Fibroblast of skin of right quadriceps (primary cell): ENCODE data around the gene CENPA.

Experiments
- DNase-seq: peaks from one replicate; pipeline ENCODE4 v3.0.0-alpha.2; 2013

CENPA gene

DNA sequence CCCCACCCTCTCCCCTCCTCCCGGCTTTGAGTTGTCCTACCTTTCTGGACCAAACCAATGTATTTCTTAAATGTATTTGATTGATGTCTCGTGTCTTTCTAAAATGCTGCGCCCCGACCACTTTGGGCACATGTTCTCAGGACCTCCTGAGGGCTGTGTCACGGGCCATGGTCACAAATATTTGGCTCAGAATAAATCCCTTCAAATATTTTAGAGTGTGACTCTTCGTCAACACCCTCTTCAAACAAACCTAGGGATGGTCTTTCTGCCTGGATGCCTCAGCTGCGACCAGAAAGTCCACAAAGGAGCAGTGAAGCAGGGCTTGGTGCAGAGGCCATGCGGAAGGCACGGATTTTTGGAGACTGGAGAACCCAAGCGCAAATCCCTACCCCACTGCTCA, 22.8 kb upstream of the CENPA start:
- DNase-seq, result no peak

DNA sequence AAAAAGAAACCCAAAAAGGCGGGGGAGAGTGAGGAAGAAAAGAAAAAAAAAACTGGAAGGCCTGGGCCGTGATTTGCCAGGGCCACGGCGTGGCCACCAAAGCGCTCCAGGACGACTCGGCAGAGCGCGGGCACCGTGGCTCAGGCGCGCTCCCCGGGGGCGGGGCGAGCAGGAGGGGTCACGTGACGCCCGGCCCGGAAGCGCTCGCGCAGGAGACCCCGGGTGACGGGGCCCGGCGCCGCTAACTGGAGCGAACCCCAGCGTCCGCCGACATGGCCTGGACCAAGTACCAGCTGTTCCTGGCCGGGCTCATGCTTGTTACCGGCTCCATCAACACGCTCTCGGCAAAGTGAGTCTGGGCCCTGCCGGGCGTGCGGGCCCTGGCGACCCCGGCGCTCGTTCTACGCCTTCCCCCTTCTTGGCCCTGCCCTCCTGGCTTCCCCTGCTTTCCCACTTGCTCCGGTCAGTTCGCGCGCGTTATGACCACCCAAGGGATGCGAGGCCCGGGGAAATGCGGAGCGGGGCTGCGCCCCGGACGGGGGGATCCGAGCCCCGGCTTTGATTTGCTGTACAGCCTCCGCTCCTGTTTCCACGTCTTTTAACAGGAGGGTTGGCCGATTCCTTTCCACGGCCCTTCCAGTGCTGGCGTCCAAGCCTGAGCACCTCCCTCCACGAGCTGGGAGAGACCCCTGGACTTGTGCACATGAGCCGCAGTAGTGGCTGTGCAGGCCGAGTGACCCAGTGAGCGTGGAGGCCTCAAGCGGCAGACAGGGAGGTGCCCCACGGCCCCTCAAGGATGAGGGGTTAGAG, 21.6 kb upstream of the CENPA start, which contains the start of gene SLC35F6:
Gene SLC35F6, plus strand, starts transcription at position 207 of the 810 bp plus-strand sequence. Its CDS starts 66 bp downstream, at position 273.
- DNase-seq, result peak; percentile 81

GRCh38 chr2:26764906-26765305, 20.9 kb upstream of the CENPA start:
- DNase-seq, result no peak

- no peak for DNase-seq
These were observed 20.2 kb upstream of the CENPA start for GRCh38 chr2:26765475-26766200.

- DNase-seq, result no peak
These were observed 18.7 kb upstream of the CENPA start for GRCh38 chr2:26767129-26767528.

DNA sequence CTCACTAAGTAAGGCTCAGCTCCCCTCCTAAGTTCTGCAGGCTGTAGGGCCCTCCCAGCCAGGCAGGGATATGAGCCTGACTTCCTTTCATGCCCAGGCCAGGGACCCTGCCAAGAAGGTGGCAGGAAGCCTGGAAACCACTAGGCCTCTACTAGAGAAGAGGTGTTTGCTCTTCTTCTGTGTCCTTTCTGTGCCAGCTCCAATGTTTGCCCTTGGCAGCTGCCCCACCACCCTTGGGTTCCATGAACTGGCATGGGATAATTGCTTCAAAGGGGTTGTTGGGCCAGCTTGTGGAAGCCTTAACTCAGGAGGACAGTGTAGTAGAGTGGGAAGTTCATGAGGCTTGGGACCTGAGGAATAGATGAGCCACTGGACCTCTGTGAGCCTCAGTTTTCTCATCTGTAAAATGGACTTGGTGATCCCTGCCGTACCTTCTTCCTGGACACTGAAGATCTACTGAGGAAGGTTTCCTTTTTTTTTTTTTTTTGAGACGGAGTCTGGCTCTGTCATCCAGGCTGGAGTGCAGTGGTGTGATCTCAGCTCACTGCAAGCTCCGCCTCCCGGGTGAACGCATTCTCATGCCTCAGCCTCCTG, 17.9 kb upstream of the CENPA start:
- DNase-seq, result no peak

- no peak for DNase-seq
These were observed 17.1 kb upstream of the CENPA start for GRCh38 chr2:26768759-26769088.

GRCh38 chr2:26769089-26769761, 16.6 kb upstream of the CENPA start:
- no peak for DNase-seq

DNA sequence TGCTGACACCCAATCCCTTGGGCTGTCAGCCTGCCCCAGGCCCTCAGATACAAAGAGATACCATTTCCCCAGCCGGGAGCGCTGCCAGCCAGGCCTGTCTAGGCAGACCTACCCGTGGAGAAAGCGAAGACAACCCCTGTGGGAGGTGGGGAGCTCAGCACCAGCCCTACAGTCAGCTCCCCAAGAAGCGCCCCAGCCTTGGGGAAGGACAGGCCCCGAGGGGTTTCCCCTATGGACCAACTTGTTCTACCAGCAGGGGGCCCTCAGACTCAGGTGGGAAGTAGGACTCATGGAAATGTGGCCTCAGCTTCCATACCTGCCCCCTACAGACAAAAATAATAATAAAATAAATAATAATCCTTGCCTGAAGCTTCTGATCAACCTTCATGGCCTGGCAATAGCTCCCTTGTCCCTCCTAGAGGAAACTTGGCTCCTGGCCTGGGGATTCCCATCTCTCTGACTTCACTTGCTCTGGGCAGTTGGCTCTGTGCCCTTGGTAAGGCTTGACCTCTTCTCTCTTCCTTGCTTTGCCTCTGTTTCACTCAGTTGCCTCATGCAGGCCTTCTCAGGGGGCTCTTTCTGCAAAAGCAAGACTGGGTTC, 14.8 kb upstream of the CENPA start:
- peak; percentile 66 for DNase-seq

DNA sequence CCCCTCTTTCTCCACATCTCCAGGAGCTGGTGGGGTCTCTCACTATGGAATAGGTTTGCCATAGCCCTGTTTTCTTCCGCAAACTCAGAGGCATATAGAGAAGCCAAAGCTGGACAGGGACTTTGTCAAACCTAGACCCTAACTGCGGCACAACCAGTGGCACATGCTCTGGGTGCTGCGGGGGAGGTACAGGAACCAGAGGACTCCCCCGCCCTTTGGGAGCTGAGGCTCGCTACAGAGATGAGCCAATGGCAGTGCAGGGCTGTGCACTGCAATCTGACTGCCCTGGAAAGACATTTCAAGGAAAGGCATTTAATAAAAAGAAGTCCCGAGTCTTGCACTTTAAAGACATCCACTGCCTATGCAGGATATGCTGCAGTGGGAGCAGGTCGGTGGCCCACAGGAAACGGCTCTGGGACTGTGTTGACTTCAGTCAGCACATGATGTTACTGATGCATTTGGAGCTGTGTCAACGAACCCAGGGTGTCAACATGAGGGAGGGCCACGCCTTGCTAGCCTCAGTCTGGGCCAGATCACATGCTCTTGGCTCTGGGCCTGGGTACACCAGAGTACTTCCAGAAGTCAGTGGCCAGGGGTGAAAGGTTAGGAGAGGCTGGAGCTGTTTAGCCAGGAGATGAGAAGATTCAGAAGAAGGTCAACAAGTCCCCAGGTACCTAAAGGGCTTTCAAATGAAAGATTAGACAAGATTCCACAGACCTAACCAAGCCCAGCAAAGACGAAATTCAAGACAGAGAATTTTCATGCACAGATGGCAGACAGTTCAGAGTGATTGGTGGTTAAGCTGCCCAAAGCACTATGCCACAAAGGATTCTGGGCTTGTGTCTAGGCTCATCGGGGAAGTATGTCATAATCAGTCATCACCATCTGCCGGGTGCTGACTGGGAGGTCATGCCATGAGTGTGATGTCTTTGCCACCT, 13.5 kb upstream of the CENPA start:
- no peak for DNase-seq

DNA sequence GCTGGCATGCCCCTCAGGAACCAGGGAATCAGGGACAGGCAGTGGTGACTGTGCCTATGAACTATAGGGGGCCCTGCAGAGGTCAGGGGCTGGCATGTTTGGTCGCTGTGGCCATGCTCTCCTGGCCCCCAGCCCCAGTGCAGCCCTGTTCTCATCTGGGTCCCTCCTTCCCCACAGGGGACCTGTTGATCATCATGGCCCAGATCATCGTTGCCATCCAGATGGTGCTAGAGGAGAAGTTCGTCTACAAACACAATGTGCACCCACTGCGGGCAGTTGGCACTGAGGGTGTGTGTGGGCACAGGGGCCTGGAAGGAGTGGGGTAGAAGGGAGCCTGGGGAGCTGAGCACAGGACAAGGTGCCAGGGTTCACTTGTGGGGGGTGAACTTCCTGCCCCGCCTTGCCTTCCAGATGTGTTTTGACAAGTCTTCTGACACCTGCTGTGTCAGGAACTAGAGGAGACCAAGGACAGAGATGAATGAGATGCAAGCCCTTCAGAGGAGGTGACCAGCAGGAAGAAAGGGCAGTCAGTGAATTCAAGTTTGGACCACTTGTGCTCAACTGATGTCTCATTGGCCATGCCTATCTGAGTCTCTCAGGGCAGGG, 9.6 kb upstream of the CENPA start:
- no peak for DNase-seq

DNA sequence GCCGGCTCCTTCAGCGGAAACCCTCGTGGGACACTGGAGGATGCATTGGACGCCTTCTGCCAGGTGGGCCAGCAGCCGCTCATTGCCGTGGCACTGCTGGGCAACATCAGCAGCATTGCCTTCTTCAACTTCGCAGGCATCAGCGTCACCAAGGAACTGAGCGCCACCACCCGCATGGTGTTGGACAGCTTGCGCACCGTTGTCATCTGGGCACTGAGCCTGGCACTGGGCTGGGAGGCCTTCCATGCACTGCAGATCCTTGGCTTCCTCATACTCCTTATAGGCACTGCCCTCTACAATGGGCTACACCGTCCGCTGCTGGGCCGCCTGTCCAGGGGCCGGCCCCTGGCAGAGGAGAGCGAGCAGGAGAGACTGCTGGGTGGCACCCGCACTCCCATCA, 7.8 kb upstream of the CENPA start:
- DNase-seq, result no peak

DNA sequence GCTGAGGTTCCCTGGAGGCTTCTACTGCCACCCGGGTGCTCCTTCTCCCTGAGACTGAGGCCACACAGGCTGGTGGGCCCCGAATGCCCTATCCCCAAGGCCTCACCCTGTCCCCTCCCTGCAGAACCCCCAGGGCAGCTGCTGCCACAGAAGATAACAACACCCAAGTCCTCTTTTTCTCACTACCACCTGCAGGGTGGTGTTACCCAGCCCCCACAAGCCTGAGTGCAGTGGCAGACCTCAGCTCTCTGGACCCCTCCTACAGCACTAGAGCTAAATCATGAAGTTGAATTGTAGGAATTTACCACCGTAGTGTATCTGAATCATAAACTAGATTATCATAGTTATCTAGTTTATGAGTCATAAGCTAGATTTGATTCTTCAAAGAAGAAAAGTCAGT, 7.3 kb upstream of the CENPA start:
- no peak for DNase-seq

- DNase-seq, result no peak
These were observed 5.6 kb upstream of the CENPA start for GRCh38 chr2:26780203-26780760.

DNA sequence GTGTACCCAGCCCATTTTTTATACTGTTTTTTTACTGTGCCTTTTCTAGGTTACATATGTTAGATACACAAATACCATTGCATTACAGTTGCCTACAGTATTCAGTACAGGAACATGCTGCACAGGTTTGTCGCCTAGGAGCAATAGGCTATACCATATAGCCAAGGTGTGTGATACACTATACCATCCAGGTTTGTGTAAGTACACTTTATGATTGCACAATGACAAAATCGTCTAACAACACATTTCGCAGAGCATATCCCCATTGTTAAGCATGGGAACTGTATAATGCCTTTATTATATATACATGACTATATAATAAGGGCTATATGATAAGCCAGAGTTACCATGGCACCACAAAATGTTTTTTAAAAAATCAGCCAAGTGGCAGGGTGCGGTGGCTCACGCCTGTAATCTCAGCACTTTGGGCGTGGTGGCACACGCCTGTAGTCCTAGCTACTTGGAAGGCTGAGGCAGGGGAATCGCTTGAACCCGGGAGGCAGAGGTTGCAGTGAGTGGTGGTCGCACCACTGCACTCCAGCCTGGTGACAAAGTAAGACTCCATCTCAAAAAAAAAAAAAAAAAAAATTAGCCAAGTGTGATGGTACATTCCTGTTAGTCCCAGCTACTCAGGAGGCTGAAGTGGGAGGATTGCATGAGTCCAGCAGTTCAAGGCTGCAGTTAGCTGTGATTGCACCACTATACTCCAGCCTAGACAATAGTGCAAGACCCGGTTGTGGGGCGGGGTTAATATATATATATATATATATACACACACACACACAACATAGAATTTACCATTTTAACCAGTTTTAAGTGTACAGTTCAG, 2.8 kb upstream of the CENPA start:
- no peak for DNase-seq

GRCh38 chr2:26784570-26785234, 1.2 kb upstream of the CENPA start:
- DNase-seq, result no peak

- no peak for DNase-seq
These were observed 562 bp downstream of the CENPA start for GRCh38 chr2:26786207-26787028.

- DNase-seq, result no peak
These were observed 6.9 kb downstream of the CENPA start for GRCh38 chr2:26792720-26793119.

- no peak for DNase-seq
These were observed 7.7 kb downstream of the CENPA start for GRCh38 chr2:26793518-26793917.
